Adipocyte (in vitro differentiated cells): ENCODE results near the gene ATG4D.
"Not testable (repeated sequence)": the region's sequence is repeated elsewhere in the genome, so short reads cannot be mapped to it uniquely, and the experiment has no call there.

Experiments used
- DNase-seq: peaks from one replicate; pipeline ENCODE4 v3.0.0-alpha.2; 2015; ENCODE audit warnings: low read depth
- H3K27me3 ChIP-seq: replicated peaks from 2 replicates; pipeline ENCODE4 v1.7.0; 2013; ENCODE audit warnings: mild to moderate bottlenecking, low read length, moderate library complexity; ENCODE audit not compliant: control insufficient read depth, insufficient read depth
- H3K36me3 ChIP-seq: 2 replicates; pipeline ENCODE4 v1.7.0; 2013; ENCODE audit warnings: low read length, mild to moderate bottlenecking, moderate library complexity; ENCODE audit not compliant: control insufficient read depth, insufficient read depth, severe bottlenecking
- H3K4me1 ChIP-seq: 2 replicates; pipeline ENCODE4 v1.7.0; 2013; ENCODE audit warnings: mild to moderate bottlenecking, low read length, moderate library complexity; ENCODE audit not compliant: control insufficient read depth, insufficient read depth
- H3K4me3 ChIP-seq: 2 replicates; pipeline ENCODE4 v1.7.0; 2013; ENCODE audit warnings: mild to moderate bottlenecking, low read length, moderate library complexity
- H3K9ac ChIP-seq: 2 replicates; pipeline ENCODE4 v1.7.0; 2013; ENCODE audit warnings: mild to moderate bottlenecking, low read length, moderate library complexity
- H3K9me3 ChIP-seq: 2 replicates; pipeline ENCODE4 v1.7.0; 2013; ENCODE audit warnings: mild to moderate bottlenecking, low read length, moderate library complexity; ENCODE audit not compliant: control insufficient read depth

The ATG4D gene

DNA sequence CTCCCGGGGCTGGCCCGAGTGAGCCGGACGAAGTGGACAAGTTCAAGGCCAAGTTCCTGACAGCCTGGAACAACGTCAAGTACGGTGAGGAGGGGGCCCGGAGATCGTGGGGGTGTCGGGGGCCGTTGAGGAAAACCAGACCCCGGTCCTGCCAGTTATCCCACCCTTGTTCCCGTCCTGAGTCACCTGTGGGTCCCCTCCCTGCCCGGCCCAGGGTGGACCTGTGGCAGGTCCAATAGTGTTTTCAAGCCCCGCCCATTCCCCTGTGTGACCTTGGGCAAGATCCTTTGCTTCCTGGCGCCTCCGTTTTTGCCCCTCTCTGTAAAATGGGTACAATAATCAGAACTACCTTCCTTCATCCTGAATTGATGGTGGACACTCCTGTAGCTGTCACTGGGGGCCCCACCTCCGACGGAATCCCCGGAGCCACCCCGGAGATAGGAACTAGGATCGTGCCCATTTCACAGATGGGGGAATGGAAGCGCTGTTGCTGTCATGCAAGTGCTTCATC, 593 bp downstream of the ATG4D start:
- Histone ChIP-seq H3K4me3 (peak overlapping the region; percentile 90), H3K4me1 (peaks cover 8% of the 10 kb centered on the region), H3K36me3 (peaks cover 16% of the 10 kb centered on the region), H3K27me3 (peaks cover 3% of the 10 kb centered on the region), H3K9ac (peak overlapping the region; percentile 92), H3K9me3 (no peaks in the 10 kb centered on the region)
- peak; percentile 33 for DNase-seq

GRCh38 chr19:10544753-10545251, 1.1 kb downstream of the ATG4D start:
- Histone ChIP-seq H3K27me3 (peaks cover 3% of the 10 kb centered on the region), H3K4me3 (peak overlapping the region; percentile 90), H3K36me3 (peaks cover 19% of the 10 kb centered on the region), H3K4me1 (peaks cover 8% of the 10 kb centered on the region), H3K9ac (peak overlapping the region; percentile 92), H3K9me3 (no peaks in the 10 kb centered on the region)
- no peak for DNase-seq

GRCh38 chr19:10546817-10547216, 3.1 kb downstream of the ATG4D start:
- no peaks in the 10 kb centered on the region for H3K9me3 ChIP-seq
- peaks cover 8% of the 10 kb centered on the region for H3K4me1 ChIP-seq
- DNase-seq, result no peak
- H3K27me3 ChIP-seq, result no peaks in the 10 kb centered on the region
- peaks cover 24% of the 10 kb centered on the region for H3K36me3 ChIP-seq
- no peak overlapping the region for H3K9ac ChIP-seq
- H3K4me3 ChIP-seq, result no peak overlapping the region

GRCh38 chr19:10548746-10549276, 5.1 kb downstream of the ATG4D start:
- Histone ChIP-seq H3K27me3 (no peaks in the 10 kb centered on the region), H3K4me1 (peaks cover 8% of the 10 kb centered on the region), H3K4me3 (no peak overlapping the region), H3K9ac (no peak overlapping the region), H3K36me3 (peaks cover 44% of the 10 kb centered on the region), H3K9me3 (no peaks in the 10 kb centered on the region)
- DNase-seq, result no peak

- Histone ChIP-seq H3K36me3 (peaks cover 53% of the 10 kb centered on the region), H3K4me3 (no peak overlapping the region), H3K9ac (no peak overlapping the region), H3K9me3 (no peaks in the 10 kb centered on the region), H3K4me1 (peaks cover 5% of the 10 kb centered on the region), H3K27me3 (no peaks in the 10 kb centered on the region)
- no peak for DNase-seq
Observed at GRCh38 chr19:10549733-10550132, 6.0 kb downstream of the ATG4D start.

GRCh38 chr19:10550336-10550735, 6.6 kb downstream of the ATG4D start:
- Histone ChIP-seq H3K9ac (no peak overlapping the region), H3K4me3 (no peak overlapping the region), H3K9me3 (no peaks in the 10 kb centered on the region), H3K27me3 (no peaks in the 10 kb centered on the region), H3K4me1 (no peaks in the 10 kb centered on the region), H3K36me3 (peaks cover 58% of the 10 kb centered on the region)
- DNase-seq, result no peak

DNA sequence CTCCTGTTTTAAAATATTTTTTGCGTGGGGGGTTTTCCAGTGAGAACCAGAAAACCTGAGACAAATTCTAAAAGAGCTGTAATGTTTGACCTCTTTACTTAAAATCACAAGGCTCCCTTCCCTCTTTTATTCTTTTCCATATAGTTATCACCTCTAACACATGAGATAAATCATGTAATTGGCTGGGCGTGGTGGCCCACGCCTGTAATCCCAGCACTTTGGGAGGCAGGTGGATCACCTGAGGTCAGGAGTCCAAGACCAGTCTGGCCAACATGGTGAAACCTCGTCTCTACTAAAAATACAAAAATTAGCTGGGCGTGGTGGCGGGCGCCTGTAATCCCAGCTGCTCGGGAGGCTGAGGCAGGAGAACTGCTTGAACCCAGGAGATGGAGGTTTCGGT, 7.3 kb downstream of the ATG4D start:
- not testable (repeated sequence) for DNase-seq, H3K4me3 ChIP-seq, H3K9ac ChIP-seq, H3K4me1 ChIP-seq, H3K27me3 ChIP-seq, H3K9me3 ChIP-seq
- H3K36me3 ChIP-seq, result peaks cover 65% of the 10 kb centered on the region

DNA sequence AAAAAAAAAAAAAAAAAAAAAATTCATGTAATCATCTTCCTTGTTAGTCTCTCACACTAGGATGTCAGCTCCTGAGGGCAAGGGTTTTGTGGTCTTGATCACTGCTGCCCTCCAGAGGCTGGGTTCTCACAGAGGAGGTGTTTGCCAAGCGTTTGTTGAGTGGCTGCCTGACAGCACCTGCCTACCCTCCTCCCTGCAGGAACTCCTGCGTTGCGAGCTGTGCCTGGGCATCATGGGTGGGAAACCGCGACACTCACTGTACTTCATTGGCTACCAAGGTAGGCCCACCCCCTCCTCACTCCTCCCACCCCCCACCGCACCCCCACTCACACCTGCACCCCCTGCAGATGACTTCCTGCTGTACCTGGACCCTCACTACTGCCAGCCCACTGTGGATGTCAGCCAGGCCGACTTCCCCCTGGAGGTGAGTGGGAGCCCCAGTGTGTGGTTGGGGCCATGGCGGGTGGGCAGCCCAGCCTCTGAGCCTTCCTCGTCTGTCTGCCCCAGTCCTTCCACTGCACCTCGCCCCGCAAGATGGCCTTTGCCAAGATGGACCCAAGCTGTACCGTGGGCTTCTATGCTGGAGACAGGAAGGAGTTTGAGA, 8.1 kb downstream of the ATG4D start:
- no peaks in the 10 kb centered on the region for H3K4me1 ChIP-seq

GRCh38 chr19:10552510-10553053, 8.9 kb downstream of the ATG4D start:
- H3K27me3 ChIP-seq, result no peaks in the 10 kb centered on the region
- no peak overlapping the region for H3K9ac ChIP-seq
- peaks cover 72% of the 10 kb centered on the region for H3K36me3 ChIP-seq
- no peaks in the 10 kb centered on the region for H3K4me1 ChIP-seq
- DNase-seq, result peak; percentile 22
- no peaks in the 10 kb centered on the region for H3K9me3 ChIP-seq
- no peak overlapping the region for H3K4me3 ChIP-seq

More for the DNA sequence above, 8.1 kb downstream of the ATG4D start:
- peaks cover 72% of the 10 kb centered on the region for H3K36me3 ChIP-seq
- DNase-seq, result peak; percentile 36
- no peaks in the 10 kb centered on the region for H3K27me3 ChIP-seq
- no peaks in the 10 kb centered on the region for H3K9me3 ChIP-seq
- no peak overlapping the region for H3K4me3 ChIP-seq
- no peak overlapping the region for H3K9ac ChIP-seq

GRCh38 chr19:10553087-10553667, 9.5 kb downstream of the ATG4D start:
- H3K36me3 ChIP-seq, result peaks cover 77% of the 10 kb centered on the region
- no peak for DNase-seq

GRCh38 chr19:10553943-10554381, 10.3 kb downstream of the ATG4D start:
- H3K4me1 ChIP-seq, result no peaks in the 10 kb centered on the region
- H3K4me3 ChIP-seq, result no peak overlapping the region
- H3K36me3 ChIP-seq, result peaks cover 75% of the 10 kb centered on the region
- DNase-seq, result no peak
- no peaks in the 10 kb centered on the region for H3K9me3 ChIP-seq
- H3K9ac ChIP-seq, result no peak overlapping the region
- H3K27me3 ChIP-seq, result no peaks in the 10 kb centered on the region

More at GRCh38 chr19:10553087-10553667, 9.5 kb downstream of the ATG4D start:
- H3K9ac ChIP-seq, result no peak overlapping the region
- H3K9me3 ChIP-seq, result no peaks in the 10 kb centered on the region
- no peaks in the 10 kb centered on the region for H3K4me1 ChIP-seq
- no peaks in the 10 kb centered on the region for H3K27me3 ChIP-seq
- no peak overlapping the region for H3K4me3 ChIP-seq
